ENCODE results near the gene PCDHB15.
"Not testable (repeated sequence)": the region's sequence is repeated elsewhere in the genome, so short reads cannot be mapped to it uniquely, and the experiment has no call there.

The PCDHB15 gene

DNA sequence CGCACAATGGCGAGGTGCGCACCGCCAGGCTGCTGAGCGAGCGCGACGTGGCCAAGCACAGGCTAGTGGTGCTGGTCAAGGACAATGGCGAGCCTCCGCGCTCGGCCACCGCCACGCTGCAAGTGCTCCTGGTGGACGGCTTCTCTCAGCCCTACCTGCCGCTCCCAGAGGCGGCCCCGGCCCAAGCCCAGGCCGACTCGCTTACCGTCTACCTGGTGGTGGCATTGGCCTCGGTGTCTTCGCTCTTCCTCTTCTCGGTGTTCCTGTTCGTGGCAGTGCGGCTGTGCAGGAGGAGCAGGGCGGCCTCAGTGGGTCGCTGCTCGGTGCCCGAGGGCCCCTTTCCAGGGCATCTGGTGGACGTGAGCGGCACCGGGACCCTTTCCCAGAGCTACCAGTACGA, 2.2 kb downstream of the PCDHB15 start:
- not testable (repeated sequence) for DNase-seq (ENCODE audit: low spot score)

DNA sequence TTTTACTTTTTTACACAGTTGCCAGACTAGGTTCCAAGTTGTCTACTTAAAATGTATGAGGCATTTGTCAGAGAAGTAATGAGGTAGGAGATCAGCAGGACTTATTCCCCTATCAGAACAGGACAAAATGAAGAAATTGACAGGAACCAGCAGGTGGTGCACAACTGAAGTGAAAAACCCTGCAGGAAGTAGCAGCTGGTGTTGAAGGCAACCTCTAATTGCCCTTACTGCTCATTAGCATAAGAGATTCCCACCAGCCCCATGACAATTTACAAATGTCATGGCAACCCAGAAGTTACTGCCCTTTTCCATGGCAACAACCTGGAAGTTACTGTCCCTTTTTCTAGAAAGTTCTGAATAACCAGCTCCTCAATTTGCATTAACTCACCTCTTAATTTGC, 5.4 kb downstream of the PCDHB15 start:
- DNase-seq (ENCODE audit: low spot score), result no peak

GRCh38 chr5:141258464-141258863, 13.3 kb downstream of the PCDHB15 start:
- no peak for DNase-seq (ENCODE audit: low spot score)

DNA sequence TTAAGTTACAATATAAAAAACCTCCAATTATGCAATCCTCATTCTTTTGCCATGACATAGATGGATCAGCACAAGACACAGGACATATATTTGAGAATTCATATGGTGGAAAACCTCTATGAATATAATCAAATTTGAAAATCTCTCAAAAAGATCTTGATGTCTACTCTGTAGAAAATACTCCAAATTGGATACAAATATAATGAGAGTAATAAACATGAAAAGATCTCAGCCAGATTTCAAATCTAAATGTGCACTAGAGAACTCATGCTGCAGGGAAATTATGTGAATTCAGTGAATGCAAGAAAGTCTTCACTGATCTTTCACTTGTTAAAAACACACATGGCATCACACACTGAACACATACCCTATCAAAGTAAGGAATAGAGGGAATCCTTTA, 13.8 kb downstream of the PCDHB15 start:
- DNase-seq (ENCODE audit: low spot score), result no peak

GRCh38 chr5:141260458-141261237, 15.5 kb downstream of the PCDHB15 start:
- DNase-seq (ENCODE audit: low spot score), result no peak

GRCh38 chr5:141261238-141261546, 16.0 kb downstream of the PCDHB15 start:
- DNase-seq (ENCODE audit: low spot score), result no peak

- no peak for DNase-seq (ENCODE audit: low spot score)
Observed at GRCh38 chr5:141269195-141269594, 24.0 kb downstream of the PCDHB15 start.

GRCh38 chr5:141272906-141273305, 27.7 kb downstream of the PCDHB15 start:
- no peak for DNase-seq (ENCODE audit: low spot score)

DNA sequence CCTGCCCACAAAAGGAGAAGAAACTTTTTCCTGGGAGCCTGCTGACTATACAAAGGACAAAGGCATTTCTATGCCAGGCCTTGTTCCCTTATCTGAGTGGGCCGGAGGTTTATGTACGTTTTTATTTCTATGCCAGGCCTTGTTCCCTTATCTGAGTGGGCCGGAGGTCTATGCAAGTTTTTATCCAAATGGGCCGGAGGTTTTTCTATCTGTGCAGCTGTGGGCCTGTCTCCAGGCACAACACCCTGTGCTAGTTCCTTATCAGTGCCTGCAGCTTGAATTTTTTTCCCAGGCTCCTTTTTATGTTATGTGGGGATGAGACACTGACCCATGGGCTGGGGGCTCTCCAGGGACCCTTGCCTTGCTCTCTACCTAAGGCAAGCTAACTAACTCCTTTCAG, 53.2 kb downstream of the PCDHB15 start:
- DNase-seq (ENCODE audit: low spot score), result no peak
